SKM-1 treated with dmso at 0.1 percent for 144 hours (cell line): ENCODE data around the gene USH1G.

Experiments
- DNase-seq: peaks from one replicate; lab custom pipeline; 2025; ENCODE audit not compliant: unreplicated experiment; lab: John Stamatoyannopoulos, UW

Gene USH1G

DNA sequence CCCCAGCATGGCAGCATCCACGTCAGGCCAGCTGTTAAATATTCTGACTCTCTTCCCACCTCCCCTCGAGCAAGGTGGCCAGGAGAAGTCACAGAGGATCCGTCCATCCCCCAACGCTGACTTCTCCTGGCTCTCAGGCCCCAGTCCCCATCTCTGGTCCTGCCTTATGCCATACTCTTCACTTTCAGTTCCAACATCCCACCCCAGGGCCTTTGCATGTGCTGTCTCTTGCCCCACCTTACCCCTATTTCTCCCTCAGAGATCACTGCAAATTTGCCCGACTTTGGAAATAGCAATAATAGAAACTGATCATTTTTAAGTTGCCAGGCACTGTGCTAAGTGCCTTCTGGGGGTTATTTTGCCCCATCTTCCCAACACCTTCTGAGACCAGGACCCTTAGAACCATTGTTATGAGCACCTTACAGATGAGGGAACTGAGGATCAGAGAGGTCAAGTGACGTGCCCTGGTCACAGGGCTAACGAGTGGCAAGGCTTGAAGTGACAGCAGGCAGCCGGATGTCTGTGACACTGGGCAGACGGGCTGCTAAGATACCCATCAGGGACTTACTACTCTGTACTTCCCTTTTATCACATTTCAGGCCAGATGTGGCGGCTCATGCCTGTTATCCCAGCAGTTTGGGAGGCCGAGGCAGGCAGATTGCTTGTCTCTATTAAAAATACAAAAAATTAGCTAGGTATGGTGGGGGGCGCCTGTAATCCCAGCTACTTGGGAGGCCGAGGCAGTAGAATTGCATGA, 31.8 kb upstream of the USH1G start:
- no peak for DNase-seq

DNA sequence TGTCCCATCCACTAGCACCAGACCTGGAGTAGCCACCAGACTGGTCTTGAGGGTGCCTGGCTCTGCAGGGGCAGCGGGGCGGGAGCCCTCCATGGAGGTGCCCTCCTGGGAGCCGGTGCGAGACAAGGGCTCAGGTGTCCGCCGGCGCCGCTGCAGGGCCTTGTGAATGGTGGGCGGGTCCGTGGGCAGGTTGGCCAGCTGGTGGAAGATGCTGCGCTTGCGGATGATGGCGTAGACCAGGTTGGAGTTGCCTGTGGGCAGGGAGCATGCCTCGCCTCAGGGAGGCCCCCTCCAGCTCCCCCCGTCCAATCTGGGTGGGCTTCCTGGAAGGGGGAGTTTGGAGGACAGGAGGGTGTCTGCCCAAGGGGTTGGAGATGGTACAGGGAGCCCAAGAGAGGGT, 31.1 kb upstream of the USH1G start:
- DNase-seq, result no peak

GRCh38 chr17:74953134-74953687, 30.2 kb upstream of the USH1G start:
- DNase-seq, result no peak

DNA sequence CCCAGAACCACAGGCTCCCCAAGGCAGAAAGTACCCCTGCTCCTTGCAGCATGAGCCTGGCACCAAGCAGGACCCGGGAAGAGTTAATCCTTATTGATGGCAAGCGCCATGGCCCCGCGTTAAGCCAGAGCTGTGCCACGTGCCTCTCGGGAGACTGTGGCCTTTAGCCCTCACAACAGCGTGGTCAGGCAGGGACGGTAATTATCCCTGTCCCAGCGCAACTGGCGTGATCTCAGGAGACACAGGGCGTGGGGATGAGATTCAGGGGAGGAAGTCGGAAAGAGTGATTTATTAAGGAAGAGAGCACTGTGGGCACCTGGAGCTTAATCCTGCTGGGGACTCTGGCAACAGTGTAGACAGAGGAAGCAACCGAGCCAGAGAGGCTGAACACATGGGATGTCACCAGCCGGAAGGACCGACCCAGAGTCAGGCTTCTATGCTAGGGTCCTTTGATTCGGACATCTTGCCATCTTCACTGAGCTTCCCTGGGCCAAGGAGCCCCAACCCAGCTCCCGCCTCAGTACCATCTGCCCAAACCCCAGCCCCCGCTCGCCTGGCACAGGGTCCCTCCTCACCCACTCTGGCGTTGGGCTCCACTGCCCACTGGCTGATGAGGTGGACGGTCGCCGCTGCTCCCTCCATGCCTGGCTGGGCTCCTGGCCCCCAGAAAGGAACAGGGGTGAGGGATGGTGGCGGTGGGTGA, 29.5 kb upstream of the USH1G start:
- no peak for DNase-seq

DNA sequence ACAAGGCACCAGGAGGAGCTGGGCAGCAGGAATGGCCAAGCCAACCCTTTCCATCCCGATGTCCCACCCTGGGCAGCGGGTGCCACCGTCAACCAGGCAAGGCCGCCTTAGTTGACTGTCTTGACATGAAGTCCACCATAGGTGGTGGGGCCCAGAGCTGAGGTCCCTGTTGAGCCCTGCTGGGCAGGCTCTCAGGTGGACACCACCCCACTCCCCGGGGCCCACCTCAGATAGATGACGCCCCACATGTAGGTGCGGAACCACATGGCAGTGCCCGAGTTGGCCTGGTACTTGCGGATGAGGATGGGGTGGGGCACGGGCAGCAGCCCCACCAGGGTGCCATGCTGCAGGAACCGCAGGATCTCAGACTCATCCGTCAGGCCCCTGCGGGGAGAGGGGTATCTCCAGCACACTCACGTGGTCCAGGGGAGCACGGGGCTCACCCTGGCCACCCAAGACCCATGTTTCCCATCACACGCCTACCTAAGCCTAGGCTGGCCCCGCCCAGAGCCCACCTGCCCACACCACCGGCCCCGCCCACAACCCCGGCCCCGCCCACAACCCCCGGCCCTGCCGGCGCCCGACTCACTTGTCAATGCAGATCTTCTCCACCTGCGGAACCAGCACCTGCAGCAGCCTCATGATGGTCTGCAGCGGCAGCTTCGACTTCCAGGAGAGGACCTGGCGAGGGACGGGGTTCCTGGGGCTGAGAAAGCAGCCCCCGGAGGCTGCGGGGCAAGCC, 28.8 kb upstream of the USH1G start:
- DNase-seq, result no peak

GRCh38 chr17:74951065-74951464, 28.0 kb upstream of the USH1G start:
- DNase-seq, result no peak

DNA sequence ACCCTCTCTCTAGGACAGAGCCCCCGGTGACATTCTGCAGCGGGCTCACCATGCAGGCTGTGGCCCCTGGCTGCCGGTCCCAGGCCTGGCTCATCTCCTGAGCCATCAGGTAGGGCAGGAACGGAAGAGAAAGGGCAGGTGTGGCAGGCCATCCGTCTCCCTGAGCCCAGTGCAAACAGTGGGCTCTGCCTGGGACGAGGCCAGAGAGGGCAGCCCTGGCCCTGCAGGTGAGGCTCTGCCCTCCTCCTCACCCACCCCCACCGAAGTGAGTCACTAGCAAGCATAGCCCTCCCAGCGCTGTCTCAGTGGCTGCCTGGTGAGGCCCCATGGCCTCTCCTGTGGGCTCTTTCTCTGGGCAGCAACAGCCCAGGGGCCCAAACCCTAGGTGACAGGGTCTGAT, 27.2 kb upstream of the USH1G start:
- no peak for DNase-seq

GRCh38 chr17:74949455-74950115, 26.5 kb upstream of the USH1G start:
- no peak for DNase-seq

- no peak for DNase-seq
Measured at GRCh38 chr17:74947041-74947754, 24.1 kb upstream of the USH1G start.

DNA sequence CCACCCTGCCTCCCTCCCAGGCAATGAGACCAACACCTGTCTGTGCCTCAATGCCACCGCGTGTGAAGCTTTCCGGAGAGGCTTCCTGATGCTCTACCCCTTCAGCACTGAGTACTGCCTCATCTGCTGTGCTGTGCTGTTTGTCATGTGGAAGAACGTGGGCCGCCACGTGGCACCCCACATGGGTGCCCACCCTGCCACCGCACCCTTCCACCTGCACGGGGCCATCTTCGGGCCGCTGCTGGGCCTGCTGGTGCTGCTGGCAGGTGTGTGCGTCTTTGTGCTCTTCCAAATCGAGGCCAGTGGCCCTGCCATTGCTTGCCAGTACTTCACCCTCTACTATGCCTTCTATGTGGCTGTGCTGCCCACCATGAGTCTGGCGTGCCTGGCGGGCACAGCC, 23.6 kb upstream of the USH1G start:
- no peak for DNase-seq

GRCh38 chr17:74945543-74945942, 22.5 kb upstream of the USH1G start:
- no peak for DNase-seq

DNA sequence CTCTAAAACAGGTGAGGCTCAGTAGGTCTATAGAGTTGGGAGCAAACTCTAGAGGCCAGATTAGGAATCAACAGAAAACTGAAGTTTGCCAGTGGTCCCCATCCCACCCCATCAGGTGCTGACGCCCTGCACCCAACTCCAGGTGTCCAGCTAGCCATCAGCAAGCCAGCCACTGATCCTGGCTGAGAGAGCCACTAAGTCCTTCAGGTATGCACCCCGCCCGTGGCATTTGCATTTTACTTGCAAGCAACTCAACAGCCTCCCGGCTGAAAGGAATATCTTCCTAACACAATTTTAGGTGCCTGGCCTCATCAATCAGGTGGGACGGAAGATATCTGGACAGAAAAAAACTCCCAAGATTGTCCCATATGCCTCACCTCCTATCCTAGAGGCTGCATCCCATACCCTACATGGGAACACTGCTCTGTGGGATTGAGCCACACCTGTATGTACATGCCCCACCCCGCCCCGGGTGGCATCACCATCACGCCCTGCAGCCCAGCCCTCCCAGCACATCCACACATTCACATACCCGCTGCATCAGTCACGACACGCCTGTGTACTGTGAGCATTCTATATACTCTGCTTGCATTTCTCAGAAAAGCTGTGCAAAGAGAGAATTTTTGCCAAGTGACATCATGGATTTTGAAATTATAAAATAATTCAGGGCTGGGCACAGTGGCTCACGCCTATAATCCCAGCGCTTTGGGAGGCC, 20.9 kb upstream of the USH1G start:
- no peak for DNase-seq

GRCh38 chr17:74941128-74941725, 18.2 kb upstream of the USH1G start:
- no peak for DNase-seq

GRCh38 chr17:74939534-74939933, 16.5 kb upstream of the USH1G start:
- no peak for DNase-seq

DNA sequence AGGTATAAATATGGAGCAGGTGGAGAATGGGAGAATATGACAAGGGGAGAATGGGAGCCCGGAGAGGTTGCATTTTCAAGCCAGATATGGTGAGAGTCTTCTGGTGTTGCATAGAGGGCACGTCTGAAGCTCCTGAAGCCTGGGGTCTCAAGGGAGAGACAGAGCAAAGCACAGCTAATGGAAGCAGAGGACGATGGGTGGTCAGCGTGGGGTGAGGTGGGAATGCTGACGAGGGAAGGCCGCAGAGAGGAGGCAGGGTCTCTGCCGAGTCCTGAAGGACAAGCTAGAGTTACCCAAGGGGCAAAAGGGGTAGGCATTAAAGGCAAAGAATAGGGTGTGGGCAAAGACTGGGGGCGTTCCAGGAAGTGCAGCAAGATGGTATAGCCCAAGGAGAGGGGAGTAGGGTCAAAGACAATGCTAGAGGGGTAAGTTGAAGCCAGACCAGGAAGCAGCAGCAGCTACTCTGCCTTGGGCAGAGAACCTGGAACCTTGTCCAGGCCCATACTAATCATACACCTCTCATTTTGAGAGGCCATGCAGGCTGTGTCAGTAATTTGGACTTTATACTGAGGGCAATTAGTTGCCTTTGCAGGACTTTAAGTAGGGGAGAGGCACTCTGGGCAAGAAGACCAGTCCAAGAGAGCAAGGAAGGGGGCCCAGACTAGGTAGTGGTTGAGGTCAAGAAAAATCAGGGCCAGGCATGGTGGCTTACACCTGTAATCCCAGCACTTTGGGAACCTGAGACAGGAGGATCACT, 15.3 kb upstream of the USH1G start:
- DNase-seq, result no peak

- no peak for DNase-seq
Measured at GRCh38 chr17:74937064-74938051, 14.3 kb upstream of the USH1G start.

DNA sequence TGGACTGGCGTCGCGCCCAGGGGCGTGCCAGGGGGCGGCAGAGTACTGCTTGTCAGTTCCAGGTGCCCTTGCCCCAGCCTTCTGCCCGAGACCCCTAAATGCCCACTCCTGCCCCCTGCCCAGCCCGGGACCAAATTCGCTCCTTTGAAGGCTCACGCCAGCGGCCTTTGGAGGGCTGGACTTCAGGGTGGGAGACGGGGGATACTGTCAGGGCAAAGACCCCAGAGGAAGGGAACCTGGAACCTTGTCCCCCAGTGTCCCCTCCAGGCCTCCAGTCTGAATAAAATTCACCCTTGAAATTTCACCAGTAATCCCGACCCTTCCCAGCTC, 13.4 kb upstream of the USH1G start:
- DNase-seq, result no peak
